ENCODE data around the gene MSTN.

Gene MSTN

DNA sequence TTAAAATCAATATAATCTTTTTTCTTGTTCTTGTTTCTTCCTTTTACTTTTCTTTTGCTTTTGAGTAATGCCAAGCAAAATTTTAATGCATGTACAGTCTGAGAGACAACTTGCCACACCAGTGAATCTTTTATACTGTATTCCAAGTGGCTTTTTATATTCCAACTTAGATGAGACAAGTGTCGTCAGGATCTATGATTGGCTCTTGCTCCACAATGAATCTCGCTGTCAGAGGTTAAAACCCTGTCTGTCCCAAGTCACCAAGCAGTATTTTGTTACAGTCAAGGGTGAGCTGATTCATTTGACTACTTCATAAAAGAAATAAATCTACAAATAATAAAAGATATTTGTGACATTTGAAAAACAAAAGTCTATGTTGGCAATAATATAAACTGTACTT, at the start of gene MSTN:
Gene MSTN, minus strand, starts transcription at position 129 of the 400 bp plus-strand sequence. CDS start 133 bp downstream, outside the sequence.
- no peak for DNase-seq (ENCODE audit: low spot score)

DNA sequence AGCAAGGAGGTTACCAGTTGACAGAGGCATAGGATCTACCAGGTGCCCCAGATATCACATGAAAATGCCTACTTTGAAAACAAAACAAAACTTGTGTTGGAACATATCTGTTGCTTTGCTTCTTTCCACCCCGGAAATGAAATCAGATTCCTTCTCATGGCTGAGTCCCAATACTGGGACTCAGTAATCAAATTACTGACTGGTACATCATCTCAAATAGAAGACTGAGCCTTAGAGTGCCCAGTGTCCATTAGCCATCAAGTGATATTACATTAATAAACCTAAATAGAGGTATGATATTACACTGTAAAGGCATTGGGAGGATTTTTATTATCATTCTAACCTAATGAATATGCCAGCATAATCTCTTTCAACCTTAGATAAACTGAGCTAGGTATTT, 48.6 kb upstream of the MSTN start:
- no peak for DNase-seq (ENCODE audit: low spot score)

GRCh38 chr2:190110699-190111098, 48.2 kb upstream of the MSTN start:
- DNase-seq (ENCODE audit: low spot score), result no peak

DNA sequence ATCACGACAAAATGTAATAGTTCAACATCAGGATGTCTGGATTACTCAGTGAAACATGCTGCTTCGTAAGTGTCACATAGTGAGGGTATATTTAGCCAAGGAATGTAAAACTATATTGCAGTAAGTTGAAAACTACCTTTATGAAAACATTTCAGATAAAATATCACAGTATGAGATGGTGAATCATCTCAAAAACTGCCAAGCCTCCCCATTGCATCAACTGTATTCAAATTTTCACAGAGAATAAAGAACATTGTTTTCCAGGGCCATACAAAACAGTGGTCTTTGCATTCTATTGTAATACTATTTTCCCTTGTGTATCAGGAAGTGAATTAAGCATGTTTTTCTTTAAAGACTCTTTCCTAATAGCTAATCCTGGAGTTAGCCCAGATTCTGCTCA, 47.6 kb upstream of the MSTN start:
- DNase-seq (ENCODE audit: low spot score), result no peak

GRCh38 chr2:190107409-190107808, 44.9 kb upstream of the MSTN start:
- DNase-seq (ENCODE audit: low spot score), result no peak

GRCh38 chr2:190106783-190107182, 44.3 kb upstream of the MSTN start:
- DNase-seq (ENCODE audit: low spot score), result no peak

GRCh38 chr2:190105554-190105953, 43.0 kb upstream of the MSTN start:
- no peak for DNase-seq (ENCODE audit: low spot score)

DNA sequence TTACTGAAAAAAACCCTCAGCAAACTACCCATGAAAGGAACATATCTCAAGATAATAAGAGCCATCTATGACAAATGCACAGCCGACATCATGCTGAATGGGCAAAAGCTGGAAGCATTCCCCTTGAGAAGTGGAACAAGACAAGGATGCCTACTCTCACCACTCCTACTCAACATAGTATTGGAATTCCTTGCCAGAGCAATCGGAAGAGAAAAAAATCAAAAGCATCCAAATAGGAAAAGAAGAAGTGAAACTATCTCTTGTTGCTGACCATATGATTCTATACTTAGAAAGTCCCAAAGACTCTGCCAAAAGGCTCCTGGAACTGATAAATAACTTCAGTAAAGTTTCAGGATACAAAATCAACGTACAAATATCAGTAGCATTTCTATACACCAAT, 40.6 kb upstream of the MSTN start:
- DNase-seq (ENCODE audit: low spot score), result no peak

DNA sequence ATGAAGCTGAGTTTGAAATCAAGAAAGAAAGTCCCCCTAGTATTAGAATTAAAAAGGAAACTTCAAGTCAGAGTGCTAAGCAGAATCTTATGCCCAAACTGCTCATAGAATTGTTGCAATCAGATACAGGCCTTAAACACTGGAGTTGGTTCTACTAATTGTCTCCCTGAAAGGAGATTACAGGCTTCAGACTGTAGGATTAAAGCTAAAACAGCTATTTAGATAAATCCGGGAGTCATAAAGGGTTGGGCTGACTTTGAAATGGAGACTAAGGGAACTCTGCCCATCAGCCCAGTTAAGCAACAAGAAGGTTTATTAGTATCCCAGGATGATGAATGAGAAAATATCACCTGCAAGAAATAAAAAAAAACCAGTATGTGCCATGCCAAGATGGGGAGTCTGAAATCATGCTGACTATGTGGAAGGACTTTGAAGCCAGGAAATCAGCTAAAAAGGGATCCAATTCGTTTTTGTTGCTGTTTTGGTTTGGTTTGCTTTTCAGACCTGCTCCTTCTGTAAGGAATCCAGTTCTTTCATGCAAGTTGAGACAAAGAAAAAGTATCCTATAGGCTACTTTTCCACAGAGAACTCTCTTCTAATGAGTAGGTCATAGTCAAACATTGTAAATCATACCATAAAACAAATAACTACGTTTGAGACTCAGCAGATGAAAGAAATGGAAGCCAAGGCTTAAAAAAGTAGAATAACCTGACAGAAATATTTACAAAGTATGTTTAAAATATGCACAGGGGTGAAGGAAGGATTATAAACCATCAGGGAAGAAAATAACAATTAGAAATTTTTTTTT, 37.6 kb upstream of the MSTN start:
- no peak for DNase-seq (ENCODE audit: low spot score)

DNA sequence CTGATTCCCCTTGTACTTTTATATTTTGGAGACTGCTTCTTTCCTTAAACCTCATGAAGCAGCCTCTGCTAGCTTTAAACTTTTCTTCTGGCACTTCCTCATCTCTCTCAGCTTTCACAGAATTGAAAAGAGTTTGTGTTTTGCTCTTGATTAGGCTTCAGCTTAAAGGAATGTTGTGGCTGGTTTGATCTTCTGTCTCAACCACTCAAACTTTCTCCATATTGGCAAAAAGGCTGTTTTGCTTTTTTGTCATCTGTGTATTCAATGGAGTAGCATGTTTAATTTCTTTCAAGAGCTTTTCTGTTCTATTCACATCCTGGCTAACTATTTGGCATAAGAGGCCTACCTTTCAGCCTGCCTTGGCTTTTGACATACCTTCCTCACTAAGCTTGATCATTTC, 36.3 kb upstream of the MSTN start:
- no peak for DNase-seq (ENCODE audit: low spot score)

DNA sequence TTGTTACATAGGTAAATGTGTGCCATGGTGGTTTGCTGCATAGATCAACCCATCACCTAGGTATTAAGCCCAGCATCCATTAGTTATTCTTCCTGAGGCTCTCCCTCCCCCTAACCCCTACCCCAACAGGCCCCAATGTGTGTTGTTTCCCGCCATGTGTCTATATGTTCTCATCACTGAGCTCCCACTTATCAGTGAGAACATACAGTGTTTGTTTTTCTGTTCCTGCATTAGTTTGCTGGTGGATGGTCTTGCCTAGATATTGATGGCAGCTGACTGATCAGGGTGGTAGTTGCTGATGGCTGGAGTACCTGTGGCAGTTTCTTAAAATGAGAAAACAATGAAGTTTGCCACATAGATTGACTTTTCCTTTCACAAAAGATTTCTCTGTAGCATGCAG, 34.6 kb upstream of the MSTN start:
- no peak for DNase-seq (ENCODE audit: low spot score)

- no peak for DNase-seq (ENCODE audit: low spot score)
Observed at GRCh38 chr2:190094316-190094871, 31.9 kb upstream of the MSTN start.

DNA sequence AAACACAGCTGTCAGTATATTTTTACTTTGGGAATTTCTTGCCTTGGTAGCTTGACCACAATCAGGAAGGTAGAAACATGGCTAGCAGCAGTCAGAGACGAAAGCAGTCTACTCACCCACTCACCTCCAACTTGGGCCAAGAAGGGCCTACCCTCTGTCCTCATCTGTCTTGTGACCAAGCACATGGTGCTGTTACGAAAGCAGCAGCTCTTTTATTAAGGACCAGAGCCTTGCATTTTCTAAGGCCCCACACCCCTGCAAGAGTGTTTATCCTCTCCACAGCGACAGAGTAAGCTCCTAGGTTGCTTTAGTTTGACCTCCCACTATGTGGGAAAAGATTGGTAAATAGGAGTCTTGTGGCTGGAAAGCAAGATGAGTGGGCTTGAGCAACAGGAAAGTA, 31.3 kb upstream of the MSTN start:
- no peak for DNase-seq (ENCODE audit: low spot score)

DNA sequence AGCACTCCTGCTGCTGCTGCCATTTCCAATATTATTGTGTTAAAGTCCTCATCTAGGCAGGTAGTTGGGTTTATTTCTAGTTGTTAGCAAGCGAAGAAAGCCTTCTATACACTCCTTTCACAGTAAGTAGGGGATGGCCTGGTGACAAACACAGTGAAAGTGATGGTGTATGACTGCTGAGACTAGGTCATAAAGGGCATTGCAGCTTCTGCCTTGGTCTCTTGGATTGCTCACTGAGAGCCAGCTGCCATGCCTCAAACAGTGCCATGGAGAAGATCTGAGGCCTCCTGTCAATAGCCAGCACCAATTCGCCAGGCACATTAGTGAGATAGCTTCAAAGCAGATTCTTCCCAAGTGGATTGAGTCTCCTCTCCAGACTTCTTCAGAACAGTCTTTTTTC, 27.6 kb upstream of the MSTN start:
- DNase-seq (ENCODE audit: low spot score), result no peak

- DNase-seq (ENCODE audit: low spot score), result no peak
Observed at GRCh38 chr2:190088917-190089316, 26.4 kb upstream of the MSTN start.

DNA sequence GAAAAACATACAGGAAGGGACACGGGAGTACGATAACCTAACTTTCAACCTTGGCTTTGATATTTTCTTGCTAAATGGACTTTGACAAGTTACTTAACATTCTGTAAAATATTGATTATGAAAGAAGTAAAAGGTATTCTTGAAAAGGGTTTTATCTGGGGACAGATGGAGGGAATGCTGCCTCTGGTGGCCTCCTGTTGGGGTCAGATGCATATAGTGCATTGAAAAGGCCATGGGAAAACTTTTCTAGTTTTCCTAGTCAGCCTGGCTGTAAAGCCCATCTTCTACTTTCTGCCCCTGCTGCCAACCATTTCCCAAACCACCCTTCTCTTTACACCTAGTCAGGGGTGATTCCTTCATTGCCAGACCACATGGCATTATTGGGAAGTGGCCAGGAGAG, 22.2 kb upstream of the MSTN start:
- no peak for DNase-seq (ENCODE audit: low spot score)

DNA sequence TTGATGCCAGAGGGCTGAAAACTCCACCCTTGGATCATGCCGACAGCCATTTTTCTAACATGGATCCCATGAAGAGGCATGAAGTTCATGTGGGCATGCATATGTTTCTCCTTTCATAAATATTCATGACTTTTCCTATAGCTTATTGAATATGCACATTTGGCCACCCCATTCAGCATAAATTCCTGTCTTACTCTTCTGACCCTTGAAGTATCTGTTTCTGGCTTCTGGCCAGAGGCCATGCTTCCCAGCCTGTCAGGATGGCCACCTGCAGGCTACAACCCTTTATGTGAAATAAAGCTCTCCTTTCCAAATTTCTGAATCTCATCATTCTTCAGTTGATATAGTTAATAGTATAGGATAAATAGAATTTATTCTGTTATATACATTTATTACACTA, 19.6 kb upstream of the MSTN start:
- no peak for DNase-seq (ENCODE audit: low spot score)

GRCh38 chr2:190080527-190081049, 18.1 kb upstream of the MSTN start:
- DNase-seq (ENCODE audit: low spot score), result no peak

GRCh38 chr2:190079160-190079559, 16.6 kb upstream of the MSTN start:
- DNase-seq (ENCODE audit: low spot score), result no peak

GRCh38 chr2:190075623-190076022, 13.1 kb upstream of the MSTN start:
- no peak for DNase-seq (ENCODE audit: low spot score)

DNA sequence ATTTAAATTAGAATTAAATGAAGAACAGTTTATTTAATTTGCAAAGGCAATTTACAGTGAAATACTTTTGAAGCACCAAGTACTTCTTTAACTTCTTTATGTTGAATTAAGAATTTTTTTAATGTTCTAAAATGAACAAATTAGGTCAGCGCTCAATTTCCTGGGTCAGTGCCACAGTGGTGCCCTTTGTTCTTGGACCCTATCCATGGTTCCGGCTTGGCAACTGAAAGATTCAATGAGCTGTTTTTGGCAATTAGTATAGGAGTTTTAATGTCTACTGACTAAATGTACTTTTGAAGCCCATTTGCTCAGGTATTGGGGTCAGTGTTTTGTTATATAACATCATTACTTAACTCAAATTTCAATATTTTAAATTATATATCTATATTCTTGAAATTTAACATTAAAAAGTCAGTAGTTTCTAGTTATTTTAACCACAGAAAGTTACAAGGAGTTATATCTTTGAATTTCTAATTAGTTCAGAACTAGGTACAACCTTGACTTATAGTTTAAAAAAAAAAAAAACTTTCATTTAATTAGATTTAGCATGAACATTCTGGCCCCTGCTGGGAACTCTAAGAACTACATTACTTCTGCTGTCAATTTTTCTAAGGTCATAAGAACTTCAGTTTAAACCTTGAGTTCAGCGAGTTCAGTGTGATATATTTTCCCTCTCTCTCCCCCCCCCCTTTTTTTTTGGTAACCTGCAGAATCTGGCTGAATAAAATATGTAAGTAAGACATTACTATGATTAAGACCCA, 7.6 kb upstream of the MSTN start:
- DNase-seq (ENCODE audit: low spot score), result no peak

GRCh38 chr2:190068764-190069163, 6.2 kb upstream of the MSTN start:
- DNase-seq (ENCODE audit: low spot score), result no peak

DNA sequence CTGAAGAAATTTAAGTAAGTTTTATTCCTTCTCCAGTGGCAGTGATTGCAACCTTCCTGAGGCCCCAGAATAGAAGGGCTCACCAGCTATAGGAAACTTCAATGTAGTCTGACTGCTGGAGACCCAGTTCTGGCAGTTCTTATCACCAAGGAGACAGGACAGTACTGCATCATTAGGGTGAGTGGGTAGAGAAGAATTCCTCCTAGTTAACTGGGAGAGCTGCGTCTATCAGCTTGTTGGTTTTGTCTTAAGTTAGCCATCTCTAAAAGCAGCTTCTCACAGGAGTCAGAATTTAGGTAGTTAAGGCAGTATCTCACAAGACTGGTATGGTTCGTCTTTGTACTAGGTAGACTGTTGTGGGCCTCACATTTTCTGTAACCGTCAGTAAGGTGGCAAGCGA, 3.3 kb upstream of the MSTN start:
- DNase-seq (ENCODE audit: low spot score), result no peak

All from left forelimb (tissue), 1 donor.